GM08714 (cell line): ENCODE results near the gene FGFR4.

ENCODE experiments used
- H3K4me3 ChIP-seq: fragments of 200-500 bp; sonication (Bioruptor generic); 2 replicates; pipeline ENCODE4 v1.5.1; 2014; ENCODE audit warnings: mild to moderate bottlenecking, low read length, inconsistent platforms
- ZNF274 ChIP-seq: IDR thresholded peaks from 2 replicates; pipeline ENCODE4 v1.6.1; 2012; ENCODE audit warnings: mild to moderate bottlenecking, low read depth, low read length

The FGFR4 gene

DNA sequence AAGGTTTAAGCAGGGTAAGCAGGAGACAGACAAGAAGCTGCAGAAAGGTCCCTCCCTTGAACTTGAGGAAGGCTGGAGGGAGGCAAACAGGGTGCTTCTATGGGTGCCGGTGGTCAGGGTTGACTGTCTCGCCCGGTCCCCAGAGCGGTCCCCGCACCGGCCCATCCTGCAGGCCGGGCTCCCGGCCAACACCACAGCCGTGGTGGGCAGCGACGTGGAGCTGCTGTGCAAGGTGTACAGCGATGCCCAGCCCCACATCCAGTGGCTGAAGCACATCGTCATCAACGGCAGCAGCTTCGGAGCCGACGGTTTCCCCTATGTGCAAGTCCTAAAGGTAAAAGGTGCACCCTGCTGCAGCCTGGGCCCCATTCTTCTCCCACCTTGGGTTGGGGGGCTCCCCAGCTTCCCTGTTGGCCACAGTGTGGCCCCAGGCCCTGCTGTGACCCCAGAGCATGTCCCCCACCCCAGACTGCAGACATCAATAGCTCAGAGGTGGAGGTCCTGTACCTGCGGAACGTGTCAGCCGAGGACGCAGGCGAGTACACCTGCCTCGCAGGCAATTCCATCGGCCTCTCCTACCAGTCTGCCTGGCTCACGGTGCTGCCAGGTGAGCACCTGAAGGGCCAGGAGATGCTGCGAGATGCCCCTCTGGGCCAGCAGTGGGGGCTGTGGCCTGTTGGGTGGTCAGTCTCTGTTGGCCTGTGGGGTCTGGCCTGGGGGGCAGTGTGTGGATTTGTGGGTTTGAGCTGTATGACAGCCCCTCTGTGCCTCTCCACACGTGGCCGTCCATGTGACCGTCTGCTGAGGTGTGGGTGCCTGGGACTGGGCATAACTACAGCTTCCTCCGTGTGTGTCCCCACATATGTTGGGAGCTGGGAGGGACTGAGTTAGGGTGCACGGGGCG, 5.7 kb downstream of the FGFR4 start:
- no peak overlapping the region for H3K4me3 ChIP-seq
- no peak for TF ChIP-seq ZNF274

DNA sequence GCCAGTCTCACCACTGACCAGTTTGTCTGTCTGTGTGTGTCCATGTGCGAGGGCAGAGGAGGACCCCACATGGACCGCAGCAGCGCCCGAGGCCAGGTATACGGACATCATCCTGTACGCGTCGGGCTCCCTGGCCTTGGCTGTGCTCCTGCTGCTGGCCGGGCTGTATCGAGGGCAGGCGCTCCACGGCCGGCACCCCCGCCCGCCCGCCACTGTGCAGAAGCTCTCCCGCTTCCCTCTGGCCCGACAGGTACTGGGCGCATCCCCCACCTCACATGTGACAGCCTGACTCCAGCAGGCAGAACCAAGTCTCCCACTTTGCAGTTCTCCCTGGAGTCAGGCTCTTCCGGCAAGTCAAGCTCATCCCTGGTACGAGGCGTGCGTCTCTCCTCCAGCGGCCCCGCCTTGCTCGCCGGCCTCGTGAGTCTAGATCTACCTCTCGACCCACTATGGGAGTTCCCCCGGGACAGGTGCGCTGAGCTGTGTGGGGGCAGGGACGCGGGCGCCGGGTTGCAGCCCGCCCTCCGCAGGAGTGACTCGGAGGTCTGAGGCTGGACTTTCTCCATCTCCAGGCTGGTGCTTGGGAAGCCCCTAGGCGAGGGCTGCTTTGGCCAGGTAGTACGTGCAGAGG, 6.5 kb downstream of the FGFR4 start:
- no peak for TF ChIP-seq ZNF274
- H3K4me3 ChIP-seq: no peak overlapping the region

DNA sequence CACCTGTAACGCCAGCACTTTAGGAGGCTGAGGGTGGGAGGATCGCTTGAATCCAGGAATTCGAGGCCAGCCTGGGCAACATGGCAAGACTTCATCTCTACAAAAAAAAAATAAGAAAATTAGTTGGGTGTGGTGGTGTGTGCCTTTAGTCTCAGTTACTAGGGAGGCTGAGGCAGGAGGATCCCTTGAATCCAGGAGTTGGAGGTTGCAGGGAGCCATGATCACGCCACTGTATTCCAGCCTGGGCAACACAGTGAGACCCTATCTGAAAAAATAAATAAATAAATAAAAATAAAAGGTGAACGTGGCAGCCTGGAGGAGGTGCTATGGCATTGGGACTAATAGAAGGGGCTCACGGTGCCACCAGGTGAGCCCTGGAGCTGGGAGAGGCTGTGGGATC, 7.1 kb downstream of the FGFR4 start:
- TF ChIP-seq ZNF274: no peak
- no peak overlapping the region for H3K4me3 ChIP-seq

DNA sequence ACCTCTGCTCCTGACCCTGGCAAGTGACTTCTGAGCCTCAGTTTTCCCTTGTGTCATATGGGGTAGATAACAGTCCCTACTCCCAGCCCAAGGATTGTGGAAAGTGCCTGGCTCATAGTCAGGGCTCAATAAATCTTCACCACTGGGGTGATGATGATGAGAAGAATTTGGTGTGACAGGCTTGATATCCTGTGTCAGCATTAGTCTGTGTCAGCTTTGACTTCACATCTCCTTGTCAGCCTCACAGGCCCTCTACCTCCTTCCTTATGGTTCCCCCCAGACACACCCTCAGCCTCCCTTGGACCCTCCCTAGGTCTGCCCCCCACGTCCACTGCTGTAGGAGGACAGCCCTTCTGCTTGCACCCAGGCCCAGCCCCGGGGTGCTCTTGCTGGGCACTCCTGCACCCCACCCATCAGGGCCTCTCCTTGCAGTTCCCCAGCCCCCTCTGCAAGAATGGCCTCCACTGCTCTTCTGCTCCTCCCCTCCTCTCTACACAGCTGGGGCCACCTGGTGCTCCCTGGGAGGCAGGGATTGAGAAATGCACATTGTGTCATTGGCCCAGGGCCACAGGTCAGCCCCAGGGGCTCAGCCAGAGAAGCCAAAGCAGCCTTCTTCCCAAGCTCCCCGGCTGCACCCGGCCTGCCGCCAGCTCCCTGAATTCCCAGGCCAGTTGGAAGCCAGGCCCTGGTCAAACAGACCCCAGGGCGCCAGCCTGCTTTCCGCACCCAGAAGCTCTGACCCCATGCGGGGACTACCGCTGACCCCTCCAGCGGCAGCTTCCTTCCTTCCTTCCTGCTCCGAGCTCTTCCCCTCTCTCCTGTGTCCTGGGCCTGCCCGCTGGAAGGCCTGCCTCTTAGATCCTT, 7.7 kb downstream of the FGFR4 start:
- H3K4me3 ChIP-seq: no peak overlapping the region
- TF ChIP-seq ZNF274: no peak

DNA sequence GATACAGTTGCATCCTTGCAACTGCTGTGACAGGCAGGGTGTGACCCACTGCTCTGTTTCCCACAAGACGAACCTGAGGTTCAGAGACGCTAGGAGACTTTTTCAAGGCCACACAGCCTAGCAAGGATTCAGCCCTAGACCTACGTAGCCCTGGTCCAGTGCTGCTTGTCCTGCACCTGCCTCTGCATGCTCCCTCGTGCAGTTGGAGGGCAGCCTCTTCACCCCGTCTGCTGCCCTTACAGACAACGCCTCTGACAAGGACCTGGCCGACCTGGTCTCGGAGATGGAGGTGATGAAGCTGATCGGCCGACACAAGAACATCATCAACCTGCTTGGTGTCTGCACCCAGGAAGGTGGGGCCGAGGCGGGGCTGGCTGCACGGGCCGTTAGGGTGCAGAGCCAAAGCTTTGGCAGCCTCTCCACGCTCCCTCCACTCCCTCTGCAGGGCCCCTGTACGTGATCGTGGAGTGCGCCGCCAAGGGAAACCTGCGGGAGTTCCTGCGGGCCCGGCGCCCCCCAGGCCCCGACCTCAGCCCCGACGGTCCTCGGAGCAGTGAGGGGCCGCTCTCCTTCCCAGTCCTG, 8.5 kb downstream of the FGFR4 start:
- no peak for TF ChIP-seq ZNF274
- no peak overlapping the region for H3K4me3 ChIP-seq

DNA sequence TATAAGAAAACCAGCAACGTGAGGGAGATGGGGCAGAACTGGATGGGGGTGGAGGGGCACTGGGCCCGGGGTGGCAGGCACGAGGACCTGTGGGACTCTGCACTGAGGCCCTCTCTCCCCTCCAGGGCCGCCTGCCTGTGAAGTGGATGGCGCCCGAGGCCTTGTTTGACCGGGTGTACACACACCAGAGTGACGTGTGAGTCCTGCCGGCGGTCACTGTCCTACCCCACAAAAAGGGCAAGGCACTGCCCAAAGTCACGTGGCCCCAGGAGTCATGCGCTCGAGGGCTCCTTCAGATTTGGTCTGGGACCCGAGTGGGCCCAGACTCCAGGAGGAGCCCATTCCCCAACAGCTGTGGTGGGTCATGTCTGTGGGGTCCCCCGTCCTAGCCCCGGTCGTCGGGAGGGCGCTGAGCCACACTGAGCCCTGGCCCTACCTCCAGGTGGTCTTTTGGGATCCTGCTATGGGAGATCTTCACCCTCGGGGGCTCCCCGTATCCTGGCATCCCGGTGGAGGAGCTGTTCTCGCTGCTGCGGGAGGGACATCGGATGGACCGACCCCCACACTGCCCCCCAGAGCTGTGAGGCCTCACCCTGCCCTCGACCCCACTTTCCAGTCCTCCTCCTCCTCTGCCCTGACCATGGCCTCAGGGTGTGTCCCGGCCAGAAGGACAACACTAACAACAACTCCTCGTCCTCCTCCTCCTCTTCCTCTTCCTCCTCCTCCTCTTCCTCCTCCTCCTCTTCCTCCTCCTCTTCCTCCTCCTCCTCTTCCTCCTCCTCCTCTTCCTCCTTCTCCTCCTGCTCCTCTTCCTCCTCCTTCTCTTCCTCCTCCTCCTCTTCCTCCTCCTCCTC, 9.7 kb downstream of the FGFR4 start:
- H3K4me3 ChIP-seq: no peak overlapping the region

DNA sequence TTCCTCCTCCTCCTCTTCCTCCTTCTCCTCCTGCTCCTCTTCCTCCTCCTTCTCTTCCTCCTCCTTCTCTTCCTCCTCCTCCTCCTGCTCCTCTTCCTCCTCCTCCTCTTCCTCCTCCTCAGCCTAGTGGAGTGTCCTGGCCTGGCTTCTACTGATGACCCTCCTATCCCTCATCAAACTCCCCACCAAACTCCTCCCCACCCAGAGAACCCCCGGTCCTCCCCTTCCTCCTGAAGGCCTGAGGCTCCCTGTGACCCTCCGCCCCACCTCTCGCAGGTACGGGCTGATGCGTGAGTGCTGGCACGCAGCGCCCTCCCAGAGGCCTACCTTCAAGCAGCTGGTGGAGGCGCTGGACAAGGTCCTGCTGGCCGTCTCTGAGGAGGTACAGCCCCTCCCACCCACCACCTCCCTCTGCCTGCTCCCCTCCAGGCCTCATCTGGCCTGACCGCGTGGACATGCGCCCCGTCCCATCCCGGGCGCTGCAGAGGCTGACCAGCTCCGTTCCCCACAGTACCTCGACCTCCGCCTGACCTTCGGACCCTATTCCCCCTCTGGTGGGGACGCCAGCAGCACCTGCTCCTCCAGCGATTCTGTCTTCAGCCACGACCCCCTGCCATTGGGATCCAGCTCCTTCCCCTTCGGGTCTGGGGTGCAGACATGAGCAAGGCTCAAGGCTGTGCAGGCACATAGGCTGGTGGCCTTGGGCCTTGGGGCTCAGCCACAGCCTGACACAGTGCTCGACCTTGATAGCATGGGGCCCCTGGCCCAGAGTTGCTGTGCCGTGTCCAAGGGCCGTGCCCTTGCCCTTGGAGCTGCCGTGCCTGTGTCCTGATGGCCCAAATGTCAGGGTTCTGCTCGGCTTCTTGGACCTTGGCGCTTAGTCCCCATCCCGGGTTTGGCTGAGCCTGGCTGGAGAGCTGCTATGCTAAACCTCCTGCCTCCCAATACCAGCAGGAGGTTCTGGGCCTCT, 10.6 kb downstream of the FGFR4 start:
- H3K4me3 ChIP-seq: no peak overlapping the region
- TF ChIP-seq ZNF274: no peak

More for the DNA sequence above, 9.7 kb downstream of the FGFR4 start:
- no peak for TF ChIP-seq ZNF274

DNA sequence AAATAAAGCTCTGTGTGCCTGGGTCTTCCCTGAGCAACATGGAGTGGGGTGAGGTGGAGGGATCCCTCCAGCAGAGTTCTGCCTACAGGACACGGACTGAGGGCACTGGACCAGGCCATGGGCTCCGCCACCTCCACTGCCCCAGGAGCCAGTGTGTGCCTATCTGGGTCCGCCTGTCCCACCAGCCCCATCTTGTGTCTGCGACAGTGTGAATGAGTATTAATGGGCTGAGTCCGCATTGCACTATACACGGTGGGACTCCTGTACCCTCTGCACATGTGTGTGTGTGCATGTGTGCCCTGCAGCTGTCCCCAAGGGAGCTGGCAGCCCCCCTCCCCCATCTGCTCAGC, 11.4 kb downstream of the FGFR4 start:
- no peak for TF ChIP-seq ZNF274
- H3K4me3 ChIP-seq: no peak overlapping the region

DNA sequence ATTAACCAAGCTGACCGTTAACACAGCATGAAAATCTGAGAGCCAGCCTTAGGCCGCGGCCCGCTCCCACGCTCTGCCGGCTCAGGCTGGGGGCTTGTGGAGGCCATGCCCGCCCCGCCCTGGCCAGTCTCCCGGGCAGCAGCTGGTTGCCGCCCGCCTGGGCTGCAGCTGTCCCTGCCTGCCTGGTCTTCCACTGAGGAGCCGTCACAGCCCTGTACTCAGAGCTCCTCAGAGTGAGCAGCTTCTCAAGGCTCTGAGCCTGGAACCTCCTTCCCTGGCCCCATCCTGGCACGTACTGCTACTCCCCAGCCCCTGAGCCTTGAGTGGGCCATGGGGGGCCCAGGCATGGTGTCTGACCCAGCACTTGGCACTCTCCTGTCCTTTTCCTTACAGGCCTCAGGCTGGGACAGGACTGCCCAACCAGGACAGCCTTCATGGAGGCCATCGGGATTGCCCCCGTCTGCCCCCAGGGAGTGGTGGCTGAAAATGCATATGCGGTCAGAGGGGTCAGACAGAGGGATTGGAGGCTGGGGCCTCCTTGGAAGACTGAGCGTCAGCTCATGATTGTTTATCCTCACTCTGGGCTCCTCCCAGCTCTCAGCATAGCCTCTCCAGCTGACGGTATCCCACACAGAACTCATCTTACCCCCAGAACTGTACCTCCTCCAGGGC, 11.9 kb downstream of the FGFR4 start:
- no peak for TF ChIP-seq ZNF274
- H3K4me3 ChIP-seq: no peak overlapping the region

DNA sequence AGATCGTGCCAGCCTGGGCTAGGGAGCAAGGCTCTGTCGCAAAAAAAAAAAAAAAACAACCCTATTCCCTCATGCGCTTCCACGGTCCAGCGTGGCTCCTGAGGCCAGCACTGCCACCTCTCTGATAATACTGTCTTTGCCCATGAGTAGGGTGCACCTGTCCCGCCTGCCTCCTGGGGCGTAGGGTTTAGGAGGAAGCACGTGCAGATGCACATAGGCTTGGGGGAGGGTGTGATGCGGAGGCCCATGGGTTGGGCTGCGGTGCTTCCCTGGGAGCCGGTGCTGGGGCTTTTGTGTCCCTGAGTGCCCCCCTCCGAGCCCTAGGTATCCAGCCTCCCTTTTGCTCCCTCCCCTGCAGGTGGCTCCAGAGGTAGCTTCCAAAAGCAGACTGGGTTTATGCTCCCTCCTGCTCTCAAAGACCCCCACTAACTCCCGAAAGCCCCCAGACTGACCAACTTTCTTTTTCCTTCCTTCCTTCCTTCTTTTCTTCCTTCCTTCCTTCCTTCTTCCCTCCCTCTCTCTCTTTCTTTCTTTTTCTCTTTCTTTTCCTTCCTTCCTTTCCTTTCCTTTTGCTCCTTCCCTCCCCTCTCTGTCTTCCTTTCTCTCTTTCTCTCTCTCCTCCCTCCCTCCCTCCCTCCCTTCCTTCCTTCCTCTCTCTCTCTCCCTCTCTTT, 12.8 kb downstream of the FGFR4 start:
- no peak for TF ChIP-seq ZNF274
- H3K4me3 ChIP-seq: no peak overlapping the region

DNA sequence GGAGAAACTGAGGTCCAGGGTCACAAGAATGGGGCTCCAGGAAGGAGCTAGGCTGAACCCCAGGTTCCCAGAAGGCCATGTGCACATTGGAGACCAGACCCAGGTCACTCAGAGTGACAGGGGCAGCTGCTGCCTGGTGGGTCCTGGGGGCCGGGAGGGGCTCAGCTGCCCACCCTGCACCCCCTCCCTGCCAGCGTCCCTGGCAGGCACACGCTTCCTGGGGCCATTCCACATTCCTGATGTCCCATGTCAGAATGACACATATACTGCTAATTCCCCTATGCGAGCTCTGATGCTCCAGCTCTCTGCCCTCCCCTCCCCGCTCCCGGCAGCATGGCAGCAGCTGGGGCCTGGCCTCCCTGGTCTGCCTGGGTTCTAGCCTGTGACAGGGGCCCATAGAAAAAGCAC, 14.0 kb downstream of the FGFR4 start:
- no peak for TF ChIP-seq ZNF274
- H3K4me3 ChIP-seq: no peak overlapping the region
